Kidney (tissue), 14 donors: ENCODE data around the gene TUBB. TPM values are rescaled to one million over a fixed set of nuclear protein-coding genes. Genes with fewer than 3 reads are reported as not detected.

Experiments
- DNase-seq, 5 donors: peaks; one replicate each; pipeline ENCODE4 v3.0.0-alpha.2; 2013 to 2020
- FAIRE-seq: peaks from 2 replicates; lab custom pipeline; 2012; peaks lifted over from hg19 to GRCh38; lab: Jason Lieb, UNC
- H3K27ac ChIP-seq, 2 donors: one replicate each; pipeline ENCODE4 v1.7.0; 2013; ENCODE audit warnings: low read depth in 2 of 2, low read length in 2 of 2, inconsistent platforms in 1 of 2
- H3K27me3 ChIP-seq: one replicate; pipeline ENCODE4 v1.7.1; 2013; ENCODE audit warnings: low read length, inconsistent platforms; ENCODE audit not compliant: control insufficient read depth, insufficient read depth
- H3K36me3 ChIP-seq, 3 donors: one replicate each; pipeline versions ENCODE4 v1.7.0 to v1.7.1; 2013; ENCODE audit warnings: low read length in 3 of 3, control low read depth in 1 of 3, inconsistent platforms in 1 of 3; ENCODE audit not compliant: insufficient read depth in 3 of 3, control insufficient read depth in 2 of 3
- H3K4me1 ChIP-seq, 3 donors: one replicate each; pipeline versions ENCODE4 v1.7.0 to v1.7.1; 2013; ENCODE audit warnings: low read length in 3 of 3, inconsistent platforms in 1 of 3, low read depth in 1 of 3; ENCODE audit not compliant: control insufficient read depth in 2 of 3, insufficient read depth in 2 of 3
- H3K4me3 ChIP-seq, 3 donors: one replicate each; pipeline versions ENCODE4 v1.7.0 to v1.8.1; 2013; ENCODE audit warnings: low read length in 3 of 3, control low read depth in 1 of 3, inconsistent platforms in 1 of 3
- H3K9ac ChIP-seq, 3 donors: one replicate each; pipeline versions ENCODE4 v1.7.0 to v1.7.1; 2013; ENCODE audit warnings: low read length in 3 of 3, control low read depth in 1 of 3, inconsistent platforms in 1 of 3
- H3K9me3 ChIP-seq, 3 donors: one replicate each; pipeline versions ENCODE4 v1.7.0 to v1.7.1; 2013; ENCODE audit warnings: low read length in 3 of 3, control low read depth in 1 of 3, inconsistent platforms in 1 of 3; ENCODE audit not compliant: control insufficient read depth in 2 of 3, insufficient read depth in 1 of 3
- CTCF ChIP-seq: IDR thresholded peaks from 3 replicates; pipeline ENCODE4 v1.5.1; 2012; ENCODE audit warnings: mild to moderate bottlenecking, moderate library complexity, borderline replicate concordance; ENCODE audit not compliant: insufficient read depth; ENCODE audit errors: extremely low read depth
- intact Hi-C: fragments of 100-400 bp; cut with DNase I; formaldehyde crosslinking; loops from one replicate; pipeline ENCODE4 v1.11.1; 2022
- polyA plus RNA-seq: library from polyadenylated mRNA; stranded (reverse); fragments of 350-450 nt; fragmentation: Illumina TruSeq; extraction: RNeasy Lipid Tissue Mini Kit (QIAGEN cat#74804); gene quantifications from one replicate; pipeline ENCODE4 v1.2.3, GENCODE V29; 2014; ENCODE audit warnings: low read depth, low replicate concordance; ENCODE audit not compliant: insufficient read depth
- total RNA-seq: library from RNA; stranded (reverse); fragmentation: NEBNext Ultra II Directional; extraction: Animal tissue kit (Norgen Biotek cat#: 25700); gene quantifications from one replicate; pipeline ENCODE4 v1.2.1, GENCODE V29; 2021
- donor health status: control.
- donor health status: control.
- donor health status: control.
- donor health status: control.
- donor health status: control.
- donor health status: DM: yes; HTN: yes; CAD: no.
- donor health status: Normal renal cell carcinoma (clear cell type).

The TUBB gene
- total and polyA plus RNA-seq, 2 donors from 2014 or later: 197 to 295 TPM

DNA sequence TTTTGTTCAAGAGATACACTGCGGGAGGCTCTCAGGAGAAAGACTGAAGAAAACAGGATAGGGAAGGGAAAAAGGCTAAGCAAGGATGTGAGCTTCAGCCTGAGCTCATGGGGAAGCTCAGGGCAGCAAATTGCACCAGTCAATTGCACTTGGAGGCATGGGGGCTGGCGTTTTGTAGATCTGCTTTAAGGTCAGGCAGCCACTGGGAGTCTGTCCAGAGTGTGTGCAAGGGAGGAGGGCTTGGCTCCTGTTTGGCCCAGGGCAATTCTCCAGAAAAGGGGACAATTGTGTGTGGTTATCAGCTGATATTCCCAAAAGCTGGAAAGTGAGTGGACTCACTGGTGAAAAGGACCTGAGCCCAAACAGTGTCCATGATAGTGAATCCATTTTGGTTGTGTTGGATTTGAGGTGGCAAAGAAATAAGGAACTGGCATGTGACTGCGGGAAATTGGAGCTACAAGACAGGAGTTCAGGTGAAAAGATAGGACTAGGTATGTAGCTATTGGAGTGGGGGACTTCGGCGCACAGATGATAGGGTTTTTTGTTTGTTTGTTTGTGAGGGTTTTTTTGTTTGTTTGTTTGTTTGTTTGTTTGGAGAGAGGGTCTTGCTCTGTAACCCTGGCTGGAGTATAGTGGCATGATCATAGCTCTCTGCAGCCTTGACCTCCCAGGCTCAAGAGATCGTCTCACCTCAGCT is 46.5 kb downstream of the TUBB start:
- no peak overlapping the region for H3K4me3 ChIP-seq
- H3K9ac ChIP-seq: no peak overlapping the region
- no peaks in the 10 kb centered on the region for H3K9me3 ChIP-seq
- H3K36me3 ChIP-seq: no peaks in the 10 kb centered on the region
- no peak for TF ChIP-seq CTCF
- DNase-seq (no peak), FAIRE-seq (no peak)
- no peaks in the 10 kb centered on the region for H3K27me3 ChIP-seq
- no peak overlapping the region for H3K27ac ChIP-seq
- H3K4me1 ChIP-seq: peaks cover 0 to 28% (median 19%) of the 10 kb centered on the region in 3 donors
- intact Hi-C loops: no loop called here

- H3K27me3 ChIP-seq: no peaks in the 10 kb centered on the region
- H3K9me3 ChIP-seq: no peaks in the 10 kb centered on the region
- H3K4me1 ChIP-seq: peaks cover 0 to 28% (median 19%) of the 10 kb centered on the region in 3 donors
- DNase-seq: no peak
- H3K4me3 ChIP-seq: no peak overlapping the region
- intact Hi-C loops: no loop called here
- no peaks in the 10 kb centered on the region for H3K36me3 ChIP-seq
- no peak overlapping the region for H3K27ac ChIP-seq
- H3K9ac ChIP-seq: no peak overlapping the region
- TF ChIP-seq CTCF: no peak
- FAIRE-seq: no peak
Measured at GRCh38 chr6:30767158-30767943, 47.2 kb downstream of the TUBB start.

DNA sequence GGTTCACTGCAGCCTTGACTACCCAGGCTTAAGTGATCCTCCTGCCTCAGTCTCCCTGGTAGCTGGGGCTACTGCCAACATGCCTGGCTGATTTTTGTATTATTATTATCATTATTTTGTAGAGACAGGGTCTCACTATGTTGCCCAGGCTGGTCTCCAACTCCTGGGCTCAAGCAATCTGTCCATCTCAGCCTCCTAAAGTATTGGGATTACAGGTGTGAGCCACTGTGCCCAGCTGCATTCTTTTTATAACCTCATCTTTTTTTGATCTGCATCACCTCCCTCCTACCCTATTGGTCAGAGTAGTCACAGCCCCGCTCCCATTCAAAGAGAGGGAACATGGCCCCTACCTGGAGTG is 47.8 kb downstream of the TUBB start:
- intact Hi-C loops: no loop called here
- Histone ChIP-seq H3K27me3 (no peaks in the 10 kb centered on the region), H3K4me1 (peaks cover 0 to 28% (median 19%) of the 10 kb centered on the region in 3 donors), H3K4me3 (no peak overlapping the region), H3K36me3 (no peaks in the 10 kb centered on the region), H3K9me3 (no peaks in the 10 kb centered on the region), H3K9ac (no peak overlapping the region), H3K27ac (no peak overlapping the region)
- FAIRE-seq: no peak
- no peak for TF ChIP-seq CTCF
- no peak for DNase-seq
